HG03558 (cell line): ENCODE results near the gene GPR15.
"Not testable (repeated sequence)": the region's sequence is repeated elsewhere in the genome, so short reads cannot be mapped to it uniquely, and the experiment has no call there.

Experiments used
- ATAC-seq: cut with Tn5 transposase; IDR thresholded peaks from one replicate; pipeline ENCODE4 v1.9.1; 2021; ENCODE audit warnings: moderate number of reproducible peaks; ENCODE audit not compliant: unreplicated experiment; ENCODE audit errors: extremely low read depth

GPR15 gene

DNA sequence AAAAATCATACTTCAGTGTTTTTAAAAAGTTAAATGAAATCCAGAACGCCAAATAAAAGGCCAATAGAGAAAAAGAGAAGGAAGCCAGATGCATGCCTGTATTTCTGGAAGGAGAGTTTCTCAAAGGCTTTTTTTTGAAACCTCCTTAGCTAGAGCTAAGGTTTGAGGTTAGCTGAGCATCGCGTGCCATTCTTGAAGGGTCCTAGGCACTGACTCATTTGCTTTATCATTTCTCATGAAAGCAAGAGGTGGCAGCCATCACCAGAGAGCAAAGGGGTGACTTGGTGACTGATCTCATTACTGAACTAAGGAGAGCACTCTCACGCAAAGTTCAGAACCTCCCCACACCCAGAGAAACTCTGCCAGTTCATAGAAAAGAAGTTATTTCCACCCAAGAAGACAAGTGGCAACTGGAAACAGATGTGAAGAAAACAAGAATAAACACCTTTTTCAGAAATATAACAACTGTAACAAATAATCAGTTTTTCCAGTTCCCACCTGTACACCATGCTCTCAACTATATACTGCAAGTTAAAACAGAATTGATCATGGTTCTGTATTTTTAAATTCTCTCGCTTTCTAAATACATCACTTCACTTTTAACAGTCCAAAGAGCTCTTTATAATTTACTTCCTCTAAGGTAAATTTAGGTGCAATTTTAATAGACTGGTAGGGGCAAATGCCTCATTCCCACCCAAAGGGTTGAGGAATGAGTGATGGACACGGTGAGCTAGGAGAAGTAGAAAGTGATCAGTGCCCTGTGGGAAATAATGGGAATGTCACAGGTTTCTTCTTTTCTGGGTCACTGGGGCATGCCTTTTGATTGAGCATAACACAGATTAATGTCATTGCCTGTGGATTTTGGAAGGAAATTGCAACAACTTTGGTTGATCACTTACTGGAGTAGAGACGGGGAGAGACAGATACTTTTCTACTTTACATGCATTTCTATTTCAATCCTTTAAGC, 24.7 kb downstream of the GPR15 start:
- peak; percentile 68 for ATAC-seq

GRCh38 chr3:98557324-98558010, 25.7 kb downstream of the GPR15 start:
- no peak for ATAC-seq

GRCh38 chr3:98558100-98558827, 26.5 kb downstream of the GPR15 start:
- no peak for ATAC-seq

- ATAC-seq = not testable (repeated sequence)
Observed at GRCh38 chr3:98559769-98560168, 28.0 kb downstream of the GPR15 start.

- ATAC-seq = no peak
Observed at GRCh38 chr3:98560911-98561310, 29.1 kb downstream of the GPR15 start.

DNA sequence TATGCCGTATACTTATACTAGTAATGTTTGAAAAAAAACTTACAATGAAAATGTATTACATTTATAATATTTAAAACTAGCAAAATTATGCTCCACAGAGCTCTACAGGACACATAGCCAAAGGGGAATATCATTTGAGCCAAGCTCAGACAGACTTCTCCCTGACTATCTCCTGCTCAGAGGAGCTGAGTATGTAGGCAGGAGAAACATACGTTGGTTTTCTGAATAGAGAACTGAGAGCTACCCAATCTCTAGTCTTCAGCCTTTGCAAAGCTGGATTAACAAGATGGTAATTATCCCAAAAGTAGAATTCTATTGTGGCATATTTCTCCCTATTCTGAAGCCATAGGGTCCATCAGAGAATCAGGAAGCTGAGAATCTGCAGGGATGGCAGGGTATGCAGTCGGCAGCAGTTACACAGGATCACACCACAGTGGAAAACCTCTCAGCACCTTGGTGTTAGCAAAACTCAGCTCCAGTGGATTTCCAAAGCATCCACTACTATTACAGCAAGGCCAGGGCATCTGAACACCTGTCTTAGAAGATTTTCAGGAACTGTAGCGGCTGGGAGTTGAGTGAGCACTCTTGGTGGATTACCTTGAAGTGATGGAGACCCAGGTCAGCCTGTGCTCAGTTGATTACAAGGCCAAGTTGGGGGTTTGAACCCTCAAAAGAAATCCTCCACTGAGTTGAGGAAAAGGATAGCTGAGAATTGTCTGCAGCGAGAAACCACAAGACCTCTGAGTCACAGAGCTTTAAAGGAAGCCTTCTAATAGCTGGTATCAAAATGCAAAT, 30.1 kb downstream of the GPR15 start:
- ATAC-seq = no peak

DNA sequence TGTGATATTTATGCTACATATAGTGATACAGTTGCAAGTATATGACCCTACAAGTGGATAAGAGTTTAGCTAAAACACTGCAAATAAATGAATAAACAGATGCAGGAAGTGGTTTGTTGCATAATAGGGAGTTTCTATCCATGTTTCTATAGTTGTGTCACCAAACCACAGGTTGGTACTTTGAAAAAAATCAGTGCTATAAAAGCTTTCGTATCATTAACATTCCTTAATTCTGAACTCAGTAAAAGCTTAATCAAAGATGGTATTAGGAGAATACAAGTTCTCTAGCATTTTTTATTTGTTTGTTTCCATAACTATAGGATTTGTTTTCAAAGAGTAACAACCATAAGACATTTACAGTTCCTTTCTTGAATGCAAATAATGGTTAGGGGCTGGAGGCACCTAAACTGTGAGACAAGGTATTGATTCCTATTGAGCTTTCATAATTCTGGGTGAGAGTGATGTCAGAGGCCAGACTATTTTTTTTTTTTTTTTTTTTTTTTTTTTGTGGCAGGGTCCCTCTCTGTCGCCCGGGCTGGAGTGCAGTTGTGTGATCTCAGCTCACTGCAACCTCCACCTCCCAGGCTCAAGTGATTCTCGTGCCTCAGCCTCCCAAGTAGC, 32.0 kb downstream of the GPR15 start:
- ATAC-seq = peak; percentile 51

- ATAC-seq = no peak
Observed at GRCh38 chr3:98564282-98565005, 32.7 kb downstream of the GPR15 start.

- ATAC-seq = no peak
Observed at GRCh38 chr3:98565237-98565643, 33.5 kb downstream of the GPR15 start.

DNA sequence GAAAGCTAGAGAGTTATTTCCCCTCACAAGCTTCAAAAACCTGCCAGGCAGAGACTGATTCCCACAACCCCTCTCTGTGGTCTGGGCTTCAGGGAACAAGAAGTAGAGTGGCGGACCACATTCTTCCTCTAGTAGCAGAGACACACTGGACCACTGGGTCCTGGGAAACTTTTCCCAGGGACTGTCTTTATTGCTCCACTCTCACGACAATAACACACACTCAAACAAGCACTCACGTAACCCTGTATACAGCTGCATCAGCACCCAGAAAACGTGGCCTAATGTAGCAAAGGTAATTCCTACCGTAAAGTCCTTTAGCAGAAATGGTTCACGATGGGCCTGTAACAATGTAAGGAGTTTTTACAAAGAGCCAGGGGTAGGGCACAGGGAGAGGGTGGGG, 34.1 kb downstream of the GPR15 start:
- no peak for ATAC-seq

GRCh38 chr3:98567666-98568270, 36.0 kb downstream of the GPR15 start:
- peak; percentile 17 for ATAC-seq

DNA sequence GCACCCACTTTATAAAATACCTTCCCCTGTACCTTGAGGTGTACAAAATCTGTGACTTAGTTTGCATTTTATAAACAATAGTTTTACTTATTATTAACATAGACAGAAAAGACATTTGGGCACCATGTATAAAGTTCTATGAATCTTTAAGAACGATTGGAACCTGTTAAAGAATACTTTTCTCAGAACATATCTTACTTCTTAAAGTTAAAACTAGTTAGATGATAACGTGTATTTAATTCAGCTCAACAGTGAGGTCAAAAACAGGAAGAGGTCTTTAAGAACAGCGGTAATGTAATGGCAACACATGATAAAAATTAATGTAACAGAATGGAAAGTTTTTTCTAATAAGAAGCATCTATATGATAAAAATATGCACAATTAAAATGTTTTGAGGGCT, 36.6 kb downstream of the GPR15 start:
- ATAC-seq = no peak

GRCh38 chr3:98573181-98573728, 41.5 kb downstream of the GPR15 start:
- ATAC-seq = peak; percentile 50

DNA sequence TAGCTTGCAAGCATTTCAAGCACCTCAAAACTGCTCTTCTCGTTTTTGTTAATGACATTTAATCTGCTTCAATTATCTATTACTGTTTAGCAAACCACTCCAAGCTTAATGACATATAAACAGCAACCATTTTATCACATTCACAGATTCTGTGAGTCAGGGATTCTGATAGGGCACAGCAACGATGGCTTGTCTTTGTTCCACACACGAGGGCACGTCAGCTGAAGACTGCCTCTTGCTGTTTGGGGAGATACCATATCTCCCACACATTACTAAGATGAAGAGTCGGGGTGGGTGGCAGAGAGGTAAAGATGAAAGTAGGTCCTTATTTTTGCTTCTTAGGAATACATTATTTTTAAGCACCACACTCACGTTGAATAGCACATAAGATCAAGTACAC, 42.4 kb downstream of the GPR15 start:
- ATAC-seq = no peak

DNA sequence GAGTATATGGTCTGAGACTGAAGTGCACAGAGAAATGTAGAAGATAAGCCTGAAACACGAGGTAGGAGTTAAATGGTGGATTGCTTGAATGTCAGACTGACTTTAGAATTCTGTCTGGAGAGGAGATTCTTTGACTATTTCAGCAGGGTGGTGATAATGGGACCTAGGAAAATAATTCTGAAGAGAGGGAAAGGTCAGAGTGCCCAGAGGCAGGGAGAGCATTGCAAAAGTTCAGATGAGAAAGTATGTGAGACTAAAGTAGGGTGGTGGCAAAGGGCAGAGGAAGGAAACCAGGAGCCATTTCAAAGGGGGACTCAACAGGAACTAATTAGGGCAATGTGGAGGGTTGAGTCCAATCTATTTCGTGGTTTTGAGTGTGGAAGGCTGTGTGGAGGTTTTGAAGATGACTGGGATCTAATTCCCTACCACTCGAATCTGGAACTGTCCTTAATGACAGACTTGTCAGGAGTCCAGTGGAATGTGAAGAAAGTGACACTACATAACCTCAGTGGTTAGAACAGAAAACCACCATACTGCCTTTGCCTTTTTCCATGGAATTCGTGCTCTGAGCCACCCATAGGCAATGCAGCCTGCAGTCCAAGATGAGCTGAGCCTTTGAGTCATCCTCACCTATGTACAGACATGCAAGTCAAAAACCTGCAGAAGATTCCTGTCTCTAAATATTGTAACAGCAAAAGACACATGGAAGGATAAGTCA, 45.6 kb downstream of the GPR15 start:
- ATAC-seq = no peak

DNA sequence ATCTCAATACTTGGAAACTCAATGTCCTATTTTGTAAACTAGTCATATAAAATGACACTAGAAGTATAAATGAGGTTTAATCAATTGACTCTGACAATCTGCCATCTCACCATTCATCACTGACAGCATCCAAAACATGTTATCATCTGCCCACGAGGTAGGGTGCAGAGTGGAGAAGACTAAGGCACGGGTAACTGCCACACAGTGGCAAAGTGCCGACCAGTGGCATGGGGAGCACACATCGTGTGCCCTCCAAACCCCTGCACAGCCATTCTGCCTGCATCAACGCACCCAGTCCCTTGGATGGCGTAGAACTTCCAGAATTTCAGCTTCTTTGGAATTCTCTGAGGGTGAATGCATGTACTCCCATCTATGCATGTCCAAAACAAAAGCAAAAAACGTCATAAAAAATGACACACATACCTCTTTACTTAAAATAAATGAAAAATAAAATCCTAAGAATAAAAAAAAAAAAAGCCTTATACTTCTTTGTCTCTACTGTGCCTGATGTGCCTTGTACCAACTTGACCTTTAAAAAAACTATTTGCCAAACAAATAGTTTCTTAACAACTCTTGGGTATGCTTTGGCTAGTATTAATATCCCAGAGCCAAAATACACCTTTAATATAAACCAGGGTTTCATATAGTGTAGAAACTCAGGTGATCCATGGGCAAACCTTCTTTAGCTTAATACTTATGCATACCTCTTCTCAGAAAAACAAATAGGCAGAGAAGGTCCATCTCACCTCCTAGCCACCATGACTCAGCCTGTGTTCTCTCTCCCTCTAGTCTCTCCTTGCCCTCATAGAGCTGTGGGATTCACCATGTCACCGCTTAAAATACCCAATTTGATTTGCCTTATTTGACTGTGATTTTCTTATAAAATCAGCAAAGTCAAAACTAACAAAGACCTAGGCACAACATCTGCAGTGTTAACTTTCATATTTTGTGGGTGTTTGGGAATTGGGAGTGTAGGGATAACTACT, 48.9 kb downstream of the GPR15 start:
- no peak for ATAC-seq
